Activated CD8-positive, alpha-beta memory T cell treated with anti-CD3 and anti-CD28 coated beads for 1 hour (primary cell): ENCODE data around the gene WDR5.

ENCODE experiments used
- DNase-seq, 2 donors: peaks; one replicate each; pipeline ENCODE4 v3.0.0-alpha.2; 2020; ENCODE audit warnings: low read depth in 1 of 2; ENCODE audit errors: extremely low read depth in 1 of 2

Gene WDR5

DNA sequence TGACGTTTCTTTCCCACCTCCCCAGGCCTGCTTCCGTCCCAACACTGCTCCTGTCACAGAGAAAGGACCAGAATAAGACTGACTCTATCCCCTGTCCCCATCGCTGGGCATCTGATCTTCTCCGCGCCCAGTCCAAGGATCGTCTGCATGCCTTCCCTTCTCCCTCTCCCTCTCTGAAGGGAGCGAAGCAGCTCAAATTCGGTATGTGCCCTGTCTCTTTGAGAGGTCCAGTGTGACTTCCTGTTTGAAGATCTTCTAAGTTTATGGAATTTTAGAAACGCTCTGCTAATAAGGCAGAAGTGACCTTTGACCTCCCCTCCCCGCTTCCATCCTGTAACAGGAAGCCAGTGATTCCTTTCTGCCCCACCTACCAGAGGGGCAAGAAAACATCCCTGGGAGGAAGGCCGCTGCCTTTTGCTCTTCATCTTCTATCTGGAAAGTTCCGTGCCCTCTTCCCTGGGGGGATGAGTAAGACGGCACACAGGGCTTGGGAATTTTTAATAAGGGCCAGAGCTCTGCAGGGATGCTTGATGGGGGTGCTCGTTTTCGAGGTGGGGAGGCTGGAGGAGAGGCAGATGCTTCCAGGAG, 69.2 kb downstream of the WDR5 start:
- no peak for DNase-seq

DNA sequence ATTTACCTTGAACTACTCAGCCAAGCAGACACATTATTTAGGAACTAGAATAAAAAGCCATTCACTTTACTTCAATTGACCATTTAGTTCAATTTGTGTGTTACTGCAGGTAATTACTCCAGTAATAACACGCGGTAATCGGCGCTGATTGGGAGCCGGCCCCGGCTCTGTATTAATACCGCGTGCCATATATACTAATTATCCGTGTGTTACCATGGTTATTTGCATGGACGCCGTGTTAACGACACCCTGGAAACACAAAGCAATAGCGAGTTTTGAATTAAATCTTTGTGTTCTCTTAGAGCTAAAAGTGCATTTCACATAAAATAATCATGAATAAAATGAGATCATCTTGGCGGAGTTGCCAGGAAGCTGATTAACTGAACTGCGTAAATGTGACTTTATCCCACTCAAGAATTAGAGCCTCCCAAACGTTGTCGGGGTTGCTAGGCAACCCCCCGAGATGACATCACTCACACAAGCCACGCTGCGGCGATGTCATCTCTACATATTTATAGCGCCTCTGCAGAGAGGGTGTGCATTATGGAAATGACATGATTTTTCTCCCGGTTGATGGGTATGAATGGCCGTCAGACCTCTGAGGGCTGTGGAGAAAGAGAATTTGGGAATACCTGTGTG, 69.9 kb downstream of the WDR5 start:
- no peak for DNase-seq

DNA sequence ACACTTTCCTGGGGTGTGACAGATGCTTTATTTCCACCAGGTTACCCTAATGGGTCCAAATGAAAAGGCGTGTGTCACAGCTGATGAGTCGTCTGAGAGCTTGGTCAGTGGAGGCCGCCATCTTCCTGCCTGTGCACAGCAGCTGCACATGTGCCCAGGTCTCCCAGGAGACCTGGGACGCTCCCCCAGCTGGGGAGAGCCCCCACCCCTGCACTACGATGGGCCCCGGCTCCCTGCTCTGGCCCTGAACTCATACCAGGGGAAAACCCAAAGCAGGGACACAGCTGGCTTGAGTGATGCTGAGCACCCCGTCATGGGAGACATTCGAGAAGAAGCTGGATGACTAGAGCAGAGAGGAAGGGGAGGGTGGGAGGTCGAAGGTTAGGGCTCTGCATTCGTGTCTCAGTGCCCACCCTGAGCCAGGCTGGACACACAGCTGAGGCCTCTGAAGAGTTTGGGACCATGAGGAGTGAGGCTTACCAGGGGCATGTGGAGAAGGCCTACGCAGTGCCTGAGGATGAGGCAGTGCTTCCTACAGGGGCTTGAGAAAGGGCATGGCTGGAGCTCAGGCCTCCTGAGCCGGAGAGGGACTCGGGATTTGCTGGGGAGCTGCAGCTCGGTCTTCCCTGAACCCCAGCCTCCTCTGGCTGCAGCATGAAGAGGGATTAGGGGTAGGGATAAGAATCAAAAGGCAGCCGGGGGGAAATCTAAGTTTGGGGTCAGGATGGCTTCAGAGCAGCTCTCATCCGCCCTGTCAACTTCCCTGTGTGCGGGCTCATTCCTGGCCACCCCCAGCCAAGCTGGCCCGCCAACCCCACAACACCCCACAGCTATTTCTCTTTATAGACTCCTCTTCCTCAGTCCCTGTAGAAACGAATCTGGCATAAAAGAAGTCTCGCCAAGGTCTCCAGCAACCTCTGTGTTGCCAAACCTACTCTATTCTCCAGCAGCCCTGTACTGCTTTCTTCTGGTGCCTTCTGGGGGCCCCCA, 70.7 kb downstream of the WDR5 start:
- no peak for DNase-seq

DNA sequence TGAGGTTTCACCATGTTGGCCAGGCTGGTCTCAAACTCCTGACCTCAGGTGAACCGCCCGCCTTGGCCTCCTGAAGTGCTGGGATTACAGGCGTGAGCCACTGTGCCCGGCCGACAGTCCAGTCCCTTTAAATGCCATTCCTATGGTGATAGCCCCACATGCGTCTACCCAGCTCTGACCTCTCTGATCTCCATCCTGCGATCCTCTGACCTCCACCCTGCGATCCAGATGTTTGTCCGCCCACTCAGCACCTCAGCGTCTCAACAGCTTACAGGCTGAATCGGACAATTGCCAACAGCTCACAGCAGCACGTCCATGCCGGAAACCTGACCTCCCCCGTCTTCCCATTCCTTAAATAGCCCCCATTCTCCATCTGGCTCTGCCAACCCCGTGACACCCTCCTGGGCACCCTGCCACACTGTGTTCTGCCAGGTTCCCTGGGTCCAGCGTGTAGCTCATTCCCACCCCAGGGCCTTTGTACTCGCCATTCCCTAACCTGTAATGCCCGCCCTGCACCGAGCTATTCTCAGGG, 72.5 kb downstream of the WDR5 start:
- DNase-seq, result no peak

DNA sequence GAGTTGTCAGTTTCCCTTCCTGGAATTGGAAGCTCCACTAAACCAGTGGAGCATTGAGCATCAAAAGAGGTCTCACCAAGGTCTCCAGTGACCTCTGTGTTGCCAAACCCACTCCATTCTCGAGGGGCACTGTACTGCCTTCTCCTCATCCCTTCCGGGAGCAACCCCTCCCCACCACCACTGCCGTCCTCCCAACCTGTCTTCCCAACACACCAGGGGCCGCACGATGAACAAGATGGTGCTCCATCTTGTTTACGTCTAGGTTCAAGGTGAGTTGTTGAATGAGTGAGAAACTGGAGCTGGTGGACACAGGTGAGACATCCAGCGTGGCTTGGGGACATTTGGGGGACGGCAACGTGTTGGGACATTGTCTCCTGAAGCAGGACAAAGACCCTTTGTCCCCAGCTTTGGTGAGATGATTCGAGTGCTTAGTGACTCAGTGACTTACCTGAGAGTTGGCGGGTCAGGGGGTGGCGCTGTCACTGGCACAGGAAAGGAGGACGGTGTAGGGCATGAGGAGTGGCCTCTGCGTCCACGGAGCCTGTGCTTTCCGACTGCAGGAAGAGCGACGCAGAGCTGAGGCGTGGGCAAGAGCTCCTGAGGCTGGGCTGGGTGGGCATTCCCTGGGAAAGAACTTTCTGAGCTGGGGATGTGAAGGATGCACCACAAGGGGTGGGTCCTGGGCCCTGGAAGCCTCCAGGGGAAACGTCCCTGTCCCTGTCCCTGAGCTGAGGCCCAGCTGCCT, 73.3 kb downstream of the WDR5 start:
- no peak for DNase-seq
